GM12873 (cell line): ENCODE data around the gene RAD52.

Experiments used
- CTCF ChIP-seq: IDR thresholded peaks from 2 replicates; pipeline ENCODE4 v1.5.1; 2012; ENCODE audit warnings: low read depth, mild to moderate bottlenecking, moderate library complexity, low read length, control low read depth; ENCODE audit not compliant: insufficient read depth; ENCODE audit errors: missing control alignments

The RAD52 gene

GRCh38 chr12:990661-991349 lies 41.3 kb upstream of the RAD52 start, which contains the start of gene ERC1:
TSS of gene ERC1 (plus strand) at chr12:991223. CDS start at chr12:1027904, 36,681 bp downstream.
- no peak for TF ChIP-seq CTCF

- no peak for TF ChIP-seq CTCF
These were observed 40.5 kb upstream of the RAD52 start for GRCh38 chr12:989751-990660.

GRCh38 chr12:989051-989450 lies 39.6 kb upstream of the RAD52 start:
- no peak for TF ChIP-seq CTCF

GRCh38 chr12:988646-989045 lies 39.2 kb upstream of the RAD52 start:
- no peak for TF ChIP-seq CTCF

- no peak for TF ChIP-seq CTCF
These were observed 32.5 kb upstream of the RAD52 start for GRCh38 chr12:981961-982360.

GRCh38 chr12:981176-981828 lies 31.8 kb upstream of the RAD52 start:
- TF ChIP-seq CTCF, result no peak

- TF ChIP-seq CTCF, result no peak
These were observed 29.9 kb upstream of the RAD52 start for GRCh38 chr12:979349-979748.
